Measurements from ENCODE around the gene ALG3. TPM values are rescaled to one million over a fixed set of nuclear protein-coding genes. Genes with fewer than 3 reads are reported as not detected.

ALG3 gene
- total RNA-seq: 10 to 100 TPM; 19.9 to 65.3 (median 42.0) TPM

- peak; percentile 33 to 61 (median 54) for ATAC-seq (replicated peaks in 6 of 8)
- WGBS, 10 experiments: 0 to 3% (median 0%) methylated on average over 4 to 35 of the region's 49 CpGs; no CpG with 5 or more reads in 3 of the 10 experiments
- in situ Hi-C loops (cut with MboI; ENCODE audit: low pct_unique_long_range_greater_than_20kb in 2 of 9, low sequenced_read_pairs in 9 of 9, unreplicated experiment in 9 of 9): no loop called here
- Histone ChIP-seq H3K4me3 (peak within 1 kb of the TSS; percentile 70 to 96 (median 80)), H3K27ac (peak within 1 kb of the TSS; percentile 92 to 98), H3K4me1 (replicated peaks in 1 of 2) (peaks cover 7 to 9% of the 10 kb centered on the region in 2 donors)
Measured at GRCh38 chr3:184248454-184249411, at the start of gene ALG3. TSS of gene ALG3 (minus strand) at chr3:184248962. CDS start at chr3:184248940, 22 bp downstream.

GRCh38 chr3:184296616-184297015, 47.9 kb upstream of the ALG3 start:
- Histone ChIP-seq H3K27ac (no peak overlapping the region), H3K4me3 (no peak overlapping the region), H3K4me1 (replicated peaks in 1 of 2) (peaks cover 5 to 11% of the 10 kb centered on the region in 2 donors)
- ATAC-seq (replicated peaks in 6 of 8): no peak
- in situ Hi-C loops (cut with MboI; ENCODE audit: low pct_unique_long_range_greater_than_20kb in 2 of 9, low sequenced_read_pairs in 9 of 9, unreplicated experiment in 9 of 9): loop anchor here in 1 of 9 experiments (25.0 kb wide), 2 partner anchors 284 to 384 kb away; partner anchors contain the start of gene ABCC5
- WGBS, 10 experiments: 65 to 100% (median 85%) methylated on average over 1 to 6 of the region's 7 CpGs; no CpG with 5 or more reads in 1 of the 10 experiments

GRCh38 chr3:184295771-184296170, 47.0 kb upstream of the ALG3 start:
- 0 to 53% (median 23%) methylated on average over 1 to 3 of the region's 3 CpGs; no CpG with 5 or more reads in 2 of the 10 experiments for WGBS, 10 experiments
- in situ Hi-C loops (cut with MboI; ENCODE audit: low pct_unique_long_range_greater_than_20kb in 2 of 9, low sequenced_read_pairs in 9 of 9, unreplicated experiment in 9 of 9): loop anchor here in 1 of 9 experiments (25.0 kb wide), 2 partner anchors 283 to 383 kb away; partner anchors contain the start of gene ABCC5
- Histone ChIP-seq H3K4me3 (no peak overlapping the region), H3K27ac (no peak overlapping the region), H3K4me1 (replicated peaks in 1 of 2) (peaks cover 5 to 10% of the 10 kb centered on the region in 2 donors)
- ATAC-seq (replicated peaks in 6 of 8): no peak

GRCh38 chr3:184291738-184292445, 43.1 kb upstream of the ALG3 start:
- no peak for ATAC-seq (replicated peaks in 6 of 8)
- H3K27ac ChIP-seq: no peak overlapping the region
- WGBS, 10 experiments: 40 to 100% (median 83%) methylated on average over 1 to 2 of the region's 21 CpGs; no CpG with 5 or more reads in 5 of the 10 experiments
- H3K4me1 ChIP-seq (replicated peaks in 1 of 2): no peaks in the 10 kb centered on the region
- H3K4me3 ChIP-seq: no peak overlapping the region
- in situ Hi-C loops (cut with MboI; ENCODE audit: low pct_unique_long_range_greater_than_20kb in 2 of 9, low sequenced_read_pairs in 9 of 9, unreplicated experiment in 9 of 9): loop anchor here in 1 of 9 experiments (25.0 kb wide), 2 partner anchors 280 to 380 kb away; partner anchors contain the start of gene ABCC5

GRCh38 chr3:184291044-184291737, 42.4 kb upstream of the ALG3 start:
- Histone ChIP-seq H3K4me1 (replicated peaks in 1 of 2) (no peaks in the 10 kb centered on the region), H3K27ac (no peak overlapping the region), H3K4me3 (no peak overlapping the region)
- in situ Hi-C loops (cut with MboI; ENCODE audit: low pct_unique_long_range_greater_than_20kb in 2 of 9, low sequenced_read_pairs in 9 of 9, unreplicated experiment in 9 of 9): loop anchor here in 1 of 9 experiments (25.0 kb wide), 2 partner anchors 279 to 379 kb away; partner anchors contain the start of gene ABCC5
- WGBS, 10 experiments: 67 to 100% (median 80%) methylated on average over 1 to 2 of the region's 22 CpGs; no CpG with 5 or more reads in 7 of the 10 experiments
- no peak for ATAC-seq (replicated peaks in 6 of 8)

- WGBS, 10 experiments: 80 to 100% (median 85%) methylated on average over 1 to 6 of the region's 10 CpGs; no CpG with 5 or more reads in 6 of the 10 experiments
- Histone ChIP-seq H3K4me1 (replicated peaks in 1 of 2) (no peaks in the 10 kb centered on the region), H3K27ac (no peak overlapping the region), H3K4me3 (no peak overlapping the region)
- in situ Hi-C loops (cut with MboI; ENCODE audit: low pct_unique_long_range_greater_than_20kb in 2 of 9, low sequenced_read_pairs in 9 of 9, unreplicated experiment in 9 of 9): loop anchor here in 1 of 9 experiments (25.0 kb wide), 2 partner anchors 278 to 378 kb away; partner anchors contain the start of gene ABCC5
- no peak for ATAC-seq (replicated peaks in 6 of 8)
Measured at GRCh38 chr3:184290331-184290730, 41.6 kb upstream of the ALG3 start.

GRCh38 chr3:184289426-184289938, 40.7 kb upstream of the ALG3 start:
- WGBS, 10 experiments: 0 to 60% (median 10%) methylated on average over 1 to 6 of the region's 10 CpGs; no CpG with 5 or more reads in 2 of the 10 experiments
- in situ Hi-C loops (cut with MboI; ENCODE audit: low pct_unique_long_range_greater_than_20kb in 2 of 9, low sequenced_read_pairs in 9 of 9, unreplicated experiment in 9 of 9): loop anchor here in 1 of 9 experiments (25.0 kb wide), 2 partner anchors 277 to 377 kb away; partner anchors contain the start of gene ABCC5
- peak in 3 of 8 experiments; percentile 66 to 87 (median 71) for ATAC-seq (replicated peaks in 6 of 8)
- Histone ChIP-seq H3K4me1 (replicated peaks in 1 of 2) (peaks cover 2% of the 10 kb centered on the region in 2 donors), H3K4me3 (no peak overlapping the region), H3K27ac (no peak overlapping the region)

- ATAC-seq (replicated peaks in 6 of 8): peak; percentile 86 to 100 (median 100)
- H3K4me3 ChIP-seq: no peak overlapping the region
- 0% methylated on average over 1 to 3 of the region's 4 CpGs; no CpG with 5 or more reads in 4 of the 10 experiments for WGBS, 10 experiments
- H3K4me1 ChIP-seq (replicated peaks in 1 of 2): peaks cover 3% of the 10 kb centered on the region in 2 donors
- in situ Hi-C loops (cut with MboI; ENCODE audit: low pct_unique_long_range_greater_than_20kb in 2 of 9, low sequenced_read_pairs in 9 of 9, unreplicated experiment in 9 of 9): loop anchor here in 1 of 9 experiments (25.0 kb wide), 2 partner anchors 272 to 372 kb away; partner anchors contain the start of gene ABCC5
- no peak overlapping the region for H3K27ac ChIP-seq
Measured at GRCh38 chr3:184284696-184285095, 35.9 kb upstream of the ALG3 start.

GRCh38 chr3:184283681-184284080, 34.9 kb upstream of the ALG3 start:
- WGBS, 10 experiments: 45 to 95% (median 84%) methylated on average over 1 to 3 of the region's 8 CpGs; no CpG with 5 or more reads in 6 of the 10 experiments

GRCh38 chr3:184282941-184283340, 34.2 kb upstream of the ALG3 start:
- in situ Hi-C loops (cut with MboI; ENCODE audit: low pct_unique_long_range_greater_than_20kb in 2 of 9, low sequenced_read_pairs in 9 of 9, unreplicated experiment in 9 of 9): loop anchor here in 1 of 9 experiments (25.0 kb wide), 2 partner anchors 271 to 371 kb away; partner anchors contain the start of gene ABCC5
- no peak for ATAC-seq (replicated peaks in 6 of 8)
- H3K4me3 ChIP-seq: no peak overlapping the region
- WGBS, 10 experiments: 20 to 100% (median 58%) methylated on average over 1 to 4 of the region's 4 CpGs; no CpG with 5 or more reads in 4 of the 10 experiments
- H3K4me1 ChIP-seq (replicated peaks in 1 of 2): peaks cover 3% of the 10 kb centered on the region in 2 donors
- no peak overlapping the region for H3K27ac ChIP-seq

More at GRCh38 chr3:184283681-184284080, 34.9 kb upstream of the ALG3 start:
- H3K27ac ChIP-seq: no peak overlapping the region
- no peak overlapping the region for H3K4me3 ChIP-seq
- in situ Hi-C loops (cut with MboI; ENCODE audit: low pct_unique_long_range_greater_than_20kb in 2 of 9, low sequenced_read_pairs in 9 of 9, unreplicated experiment in 9 of 9): loop anchor here in 1 of 9 experiments (25.0 kb wide), 2 partner anchors 271 to 371 kb away; partner anchors contain the start of gene ABCC5
- peaks cover 3% of the 10 kb centered on the region in 2 donors for H3K4me1 ChIP-seq (replicated peaks in 1 of 2)
- no peak for ATAC-seq (replicated peaks in 6 of 8)

GRCh38 chr3:184277366-184277765, 28.6 kb upstream of the ALG3 start:
- WGBS, 10 experiments: 20% methylated on average over 1 of the region's 6 CpGs; no CpG with 5 or more reads in 9 of the 10 experiments
- Histone ChIP-seq H3K27ac (no peak overlapping the region), H3K4me1 (replicated peaks in 1 of 2) (peaks cover 0 to 5% of the 10 kb centered on the region in 2 donors), H3K4me3 (no peak overlapping the region)
- no peak for ATAC-seq (replicated peaks in 6 of 8)
- in situ Hi-C loops (cut with MboI; ENCODE audit: low pct_unique_long_range_greater_than_20kb in 2 of 9, low sequenced_read_pairs in 9 of 9, unreplicated experiment in 9 of 9): loop anchor here in 1 of 9 experiments (25.0 kb wide), 2 partner anchors 265 to 365 kb away; partner anchors contain the start of gene ABCC5
